NOMO-1 treated with DMSO at 0.1 percent for 48 hours (cell line): ENCODE results near the gene NUP153.
"Not testable (repeated sequence)": the region's sequence is repeated elsewhere in the genome, so short reads cannot be mapped to it uniquely, and the experiment has no call there.

Experiments used
- DNase-seq: peaks from one replicate; lab custom pipeline; 2025; ENCODE audit not compliant: unreplicated experiment; lab: John Stamatoyannopoulos, UW

The NUP153 gene

GRCh38 chr6:17606606-17607005 lies 100.1 kb downstream of the NUP153 start:
- no peak for DNase-seq

DNA sequence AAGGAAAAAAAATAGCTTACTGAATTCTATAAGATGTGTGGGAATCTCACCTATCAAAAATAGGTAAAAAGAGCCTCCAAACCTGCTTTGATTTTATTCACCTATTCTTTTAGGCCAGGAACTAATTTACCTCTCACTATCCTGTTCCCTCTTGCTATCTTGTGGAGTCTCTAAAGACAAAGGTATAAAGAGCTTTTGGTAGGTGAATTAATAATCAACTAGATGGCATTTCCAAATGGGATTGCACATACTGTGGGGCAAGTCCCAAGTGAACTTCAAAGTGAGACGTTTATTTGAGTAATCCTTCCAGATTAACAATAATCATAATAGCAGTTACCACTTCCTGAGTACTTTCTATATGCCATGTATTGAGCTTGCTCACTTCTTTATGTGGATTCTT lies 103.8 kb downstream of the NUP153 start:
- DNase-seq: no peak

DNA sequence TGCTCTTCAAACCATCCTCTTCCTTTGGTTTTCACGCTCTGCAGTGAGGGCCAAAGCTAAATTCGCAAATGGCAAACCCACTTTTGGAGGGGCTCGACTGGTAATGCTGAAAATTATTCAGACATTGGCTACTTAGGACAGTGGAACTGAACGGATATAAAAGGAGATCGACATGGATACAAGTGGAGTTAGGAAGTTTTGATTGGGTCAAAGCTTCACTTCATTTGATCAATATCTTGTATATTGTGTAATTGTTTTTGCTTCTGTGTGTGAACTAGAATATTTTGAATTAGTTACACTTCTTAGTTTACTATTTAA lies 105.4 kb downstream of the NUP153 start:
- DNase-seq: no peak

- peak; percentile 27 for DNase-seq
Measured at GRCh38 chr6:17600527-17601385, 106.0 kb downstream of the NUP153 start.

- peak; percentile 84 for DNase-seq
Measured at GRCh38 chr6:17599877-17600526, 106.7 kb downstream of the NUP153 start, which contains the start of gene FAM8A1. Gene FAM8A1 (plus strand): TSS chr6:17600302. CDS start chr6:17600410, 108 bp downstream.

DNA sequence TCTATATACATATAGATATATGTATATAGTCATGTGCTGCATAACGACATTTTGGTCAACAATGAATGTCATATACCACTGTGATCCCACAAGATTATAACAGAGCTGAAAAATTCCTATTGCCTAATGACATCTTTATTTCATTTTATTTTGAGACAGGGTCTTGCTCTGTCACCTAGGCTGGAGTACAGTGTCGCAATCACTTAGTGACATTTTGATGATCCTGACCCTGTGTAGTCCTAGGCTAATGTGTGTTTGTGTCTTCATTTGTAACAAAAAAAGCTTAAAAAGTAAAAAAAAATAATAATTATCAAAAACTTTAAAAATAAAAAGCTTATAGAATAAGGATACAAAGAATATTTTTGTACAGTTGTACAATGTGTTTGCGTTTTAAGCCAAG lies 110.6 kb downstream of the NUP153 start:
- DNase-seq: no peak

- DNase-seq: no peak
Measured at GRCh38 chr6:17593246-17593645, 113.5 kb downstream of the NUP153 start.

GRCh38 chr6:17591287-17591686 lies 115.4 kb downstream of the NUP153 start:
- DNase-seq: peak; percentile 81

DNA sequence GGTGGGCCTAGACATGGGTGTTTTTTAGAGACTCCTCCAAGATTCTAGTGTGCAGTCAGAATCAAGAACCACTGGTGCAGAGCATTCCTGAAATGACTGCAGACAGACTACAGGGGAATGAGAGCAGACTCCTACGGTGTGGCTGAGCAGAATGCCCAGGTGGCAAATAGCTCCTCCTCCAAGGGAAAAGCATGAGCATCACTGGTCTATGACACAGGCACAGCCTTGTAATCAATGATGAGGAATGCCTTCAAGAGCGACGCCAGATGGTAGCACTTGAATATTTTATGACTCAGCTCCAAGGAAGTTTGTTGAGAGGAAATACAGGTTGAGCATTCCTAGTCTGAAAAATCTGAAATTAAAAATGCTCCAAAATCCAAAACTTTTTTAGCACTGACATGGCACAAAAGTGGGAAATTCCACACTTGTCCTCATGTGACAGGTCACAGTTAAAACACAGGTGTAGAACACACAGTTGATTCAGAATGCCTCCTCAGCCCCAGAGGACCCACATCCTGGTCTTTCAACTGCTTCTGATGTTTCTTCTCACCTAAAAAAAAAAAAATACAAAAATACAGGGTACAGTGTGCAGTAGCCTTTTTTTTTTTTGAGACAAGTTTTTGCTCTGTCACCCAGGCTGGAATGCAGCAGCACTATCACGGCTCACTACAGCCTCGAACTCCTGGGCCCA lies 117.2 kb downstream of the NUP153 start:
- no peak for DNase-seq

DNA sequence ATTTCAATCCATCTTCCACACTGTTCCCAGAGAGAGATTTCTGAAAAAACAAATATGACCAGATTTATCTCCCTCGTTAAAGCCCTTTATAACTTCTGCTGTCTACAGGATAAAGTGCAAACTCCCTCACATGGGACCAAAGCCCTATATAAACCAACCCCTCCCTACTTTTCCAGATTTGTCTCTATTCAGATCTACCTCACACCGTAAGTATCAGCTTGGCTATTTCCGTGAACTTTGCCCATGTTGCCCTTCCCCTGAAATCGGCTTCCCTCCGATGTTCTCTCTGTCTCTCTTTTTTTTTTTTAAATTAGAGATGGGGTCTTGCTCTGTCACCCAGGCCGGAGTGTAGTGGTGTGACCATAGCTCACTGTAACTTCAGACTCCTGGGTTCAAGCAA lies 118.7 kb downstream of the NUP153 start:
- no peak for DNase-seq

DNA sequence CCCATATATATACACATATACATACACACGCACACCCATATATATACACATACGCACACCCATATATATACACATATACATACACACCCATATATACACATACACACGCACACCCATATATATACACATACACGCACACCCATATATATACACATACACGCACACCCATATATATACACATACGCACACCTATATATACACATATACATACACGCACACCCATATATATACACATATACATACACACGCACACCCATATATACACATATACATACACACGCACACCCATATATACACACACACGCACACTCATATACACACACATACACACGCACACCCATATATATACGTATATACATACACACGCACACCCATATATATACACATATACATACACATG lies 120.1 kb downstream of the NUP153 start:
- not testable (repeated sequence) for DNase-seq

GRCh38 chr6:17585766-17586490 lies 120.8 kb downstream of the NUP153 start:
- DNase-seq: peak; percentile 56

DNA sequence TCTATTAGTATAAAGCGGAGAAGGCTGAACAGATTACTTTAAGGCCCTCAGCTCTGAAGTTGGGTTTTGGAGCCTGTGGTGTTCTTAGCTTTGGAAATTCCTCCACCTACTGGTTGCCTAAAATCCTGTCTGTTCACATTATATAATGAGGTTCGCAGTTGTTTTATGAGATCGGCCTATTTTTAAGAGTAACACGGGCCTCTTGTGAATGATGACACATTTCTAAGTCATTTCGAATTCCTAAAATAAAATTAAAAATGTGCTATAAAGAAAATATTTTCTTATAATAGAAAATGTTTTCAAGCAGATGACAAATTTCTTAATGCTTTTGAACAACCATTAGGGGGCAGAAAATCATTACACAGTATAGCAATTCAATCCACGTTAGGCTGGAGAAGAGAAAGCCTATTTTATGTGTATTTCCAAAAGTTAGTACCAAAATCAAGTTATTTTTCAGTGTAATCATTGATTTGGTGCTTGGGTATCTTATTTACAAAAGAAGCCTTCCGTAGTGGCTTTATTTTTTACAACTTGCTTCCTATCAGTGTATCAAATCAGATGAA lies 122.4 kb downstream of the NUP153 start:
- peak; percentile 69 for DNase-seq

DNA sequence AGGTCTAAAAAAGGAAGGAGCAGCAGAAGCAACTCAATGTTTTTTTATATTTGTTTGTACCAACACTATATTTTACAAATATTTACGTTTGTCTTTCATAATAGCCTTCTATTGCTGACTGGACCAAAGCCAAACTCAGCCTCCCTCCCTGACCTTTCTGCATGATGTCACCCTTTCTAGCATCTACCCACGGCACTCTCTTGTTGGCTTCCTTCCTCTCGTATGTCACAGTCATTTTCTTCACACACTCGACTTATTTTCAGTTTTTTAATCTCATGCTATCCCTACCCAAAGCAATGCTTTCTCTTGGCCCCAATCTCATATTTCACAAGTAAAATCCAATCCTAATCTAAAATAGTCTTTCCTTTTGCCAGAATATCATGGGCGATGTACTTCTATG lies 122.9 kb downstream of the NUP153 start:
- no peak for DNase-seq

- DNase-seq: not testable (repeated sequence)
Measured at GRCh38 chr6:17581282-17581681, 125.4 kb downstream of the NUP153 start.

DNA sequence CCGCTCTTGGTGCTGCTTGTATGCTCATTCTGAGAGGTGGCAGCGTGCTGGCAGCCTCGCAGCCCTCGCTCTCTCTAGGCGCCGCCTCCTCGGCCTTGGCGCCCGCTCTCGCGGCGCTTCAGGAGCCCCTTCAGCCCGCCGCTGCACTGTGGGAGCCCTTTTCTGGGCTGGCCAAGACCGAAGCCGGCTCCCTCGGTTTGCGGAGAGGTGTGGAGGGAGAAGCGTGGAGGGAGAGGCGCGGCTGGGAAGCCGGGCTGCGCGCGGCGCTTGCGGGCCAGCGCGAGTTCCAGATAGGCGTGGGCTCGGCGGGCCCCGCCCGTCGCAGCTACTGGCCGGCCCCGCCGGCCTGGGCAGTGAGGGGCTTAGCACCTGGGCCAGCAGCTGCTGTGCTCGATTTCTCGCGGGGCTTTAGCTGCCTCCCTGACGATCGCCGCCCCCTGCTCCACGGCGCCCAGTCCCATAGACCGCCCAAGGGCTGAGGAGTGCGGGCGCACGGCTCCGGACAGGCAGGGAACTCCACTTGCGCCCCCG lies 126.1 kb downstream of the NUP153 start:
- DNase-seq: no peak

DNA sequence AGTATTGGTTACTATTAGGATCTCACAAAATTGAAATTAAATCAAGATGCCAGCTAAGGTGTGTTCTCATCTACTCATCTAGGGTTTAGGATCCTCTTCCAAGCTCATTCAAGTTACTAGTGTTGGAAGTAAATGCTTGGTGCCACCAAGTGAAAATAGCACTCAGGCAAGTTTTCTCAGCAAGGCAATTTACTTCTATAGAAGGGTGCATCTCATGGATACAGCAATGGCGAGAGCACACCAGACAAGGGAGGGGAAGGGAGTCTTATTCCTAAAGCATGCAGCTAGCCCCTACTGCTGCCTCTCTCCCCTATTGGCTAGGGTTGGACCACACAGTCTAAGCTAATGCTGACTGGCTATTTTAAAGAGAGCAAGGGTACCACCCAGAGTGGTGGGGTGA lies 129.7 kb downstream of the NUP153 start:
- no peak for DNase-seq

GRCh38 chr6:17574866-17575560 lies 131.7 kb downstream of the NUP153 start:
- no peak for DNase-seq

DNA sequence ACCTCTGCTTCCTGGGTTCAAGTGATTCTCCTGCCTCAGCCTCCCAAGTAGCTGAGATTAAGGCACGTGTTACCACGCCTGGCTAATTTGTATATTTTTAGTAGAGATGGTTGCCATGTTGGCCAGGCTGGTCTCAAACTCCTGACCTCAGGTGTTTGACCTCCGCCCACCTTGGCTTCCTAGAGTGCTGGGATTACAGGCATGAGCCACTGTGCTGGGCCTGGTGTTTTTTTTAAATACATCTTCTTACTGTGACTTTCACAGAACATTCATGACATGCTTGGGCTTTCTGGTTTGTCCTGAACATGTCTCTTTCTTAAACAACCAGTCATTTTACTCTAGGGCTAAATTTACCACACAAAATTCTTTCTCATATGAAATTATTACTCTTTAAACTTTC lies 141.3 kb downstream of the NUP153 start:
- no peak for DNase-seq
